Measurements from ENCODE around the gene DNASE1L2.

DNASE1L2 gene

GRCh38 chr16:2212362-2213324, 23.6 kb upstream of the DNASE1L2 start:
- peak overlapping the region; percentile 72 for H3K4me3 ChIP-seq (ENCODE audit: low read depth, low read length)
- TF ChIP-seq, protein P1, sequence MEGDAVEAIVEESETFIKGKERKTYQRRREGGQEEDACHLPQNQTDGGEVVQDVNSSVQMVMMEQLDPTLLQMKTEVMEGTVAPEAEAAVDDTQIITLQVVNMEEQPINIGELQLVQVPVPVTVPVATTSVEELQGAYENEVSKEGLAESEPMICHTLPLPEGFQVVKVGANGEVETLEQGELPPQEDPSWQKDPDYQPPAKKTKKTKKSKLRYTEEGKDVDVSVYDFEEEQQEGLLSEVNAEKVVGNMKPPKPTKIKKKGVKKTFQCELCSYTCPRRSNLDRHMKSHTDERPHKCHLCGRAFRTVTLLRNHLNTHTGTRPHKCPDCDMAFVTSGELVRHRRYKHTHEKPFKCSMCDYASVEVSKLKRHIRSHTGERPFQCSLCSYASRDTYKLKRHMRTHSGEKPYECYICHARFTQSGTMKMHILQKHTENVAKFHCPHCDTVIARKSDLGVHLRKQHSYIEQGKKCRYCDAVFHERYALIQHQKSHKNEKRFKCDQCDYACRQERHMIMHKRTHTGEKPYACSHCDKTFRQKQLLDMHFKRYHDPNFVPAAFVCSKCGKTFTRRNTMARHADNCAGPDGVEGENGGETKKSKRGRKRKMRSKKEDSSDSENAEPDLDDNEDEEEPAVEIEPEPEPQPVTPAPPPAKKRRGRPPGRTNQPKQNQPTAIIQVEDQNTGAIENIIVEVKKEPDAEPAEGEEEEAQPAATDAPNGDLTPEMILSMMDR (IDR thresholded peaks at IDR 0.05; ENCODE audit: low read depth, low read length), result no peak

GRCh38 chr16:2213817-2214718, 22.2 kb upstream of the DNASE1L2 start:
- H3K4me3 ChIP-seq (ENCODE audit: low read depth, low read length), result peak overlapping the region; percentile 72
- TF ChIP-seq, protein P1 (IDR thresholded peaks at IDR 0.05; ENCODE audit: low read depth, low read length), result no peak

DNA sequence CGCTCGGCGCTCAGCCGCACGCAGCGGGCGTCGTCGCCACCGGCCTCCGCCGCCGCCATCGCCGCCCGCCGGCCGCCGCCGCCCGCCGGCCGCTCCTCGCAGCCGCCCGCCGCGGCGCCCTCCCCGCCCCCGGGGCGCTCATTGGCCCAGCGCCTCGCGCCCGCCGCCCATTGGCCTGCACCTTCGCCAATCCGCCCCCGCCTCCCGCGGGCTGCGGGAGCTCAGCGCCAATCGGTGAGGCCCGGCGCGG, 21.6 kb upstream of the DNASE1L2 start, which contains the start of gene PGP:
TSS of gene PGP (minus strand) at position 122 of the 250 bp plus-strand sequence. CDS start at position 59, 63 bp downstream.
- H3K4me3 ChIP-seq (ENCODE audit: low read depth, low read length), result peak within 1 kb of the TSS; percentile 72
- TF ChIP-seq, protein P1 (IDR thresholded peaks at IDR 0.05; ENCODE audit: low read depth, low read length), result no peak

- TF ChIP-seq, protein P1 (IDR thresholded peaks at IDR 0.05; ENCODE audit: low read depth, low read length), result no peak
- no peak overlapping the region for H3K4me3 ChIP-seq (ENCODE audit: low read depth, low read length)
Measured at GRCh38 chr16:2216330-2216729, 19.9 kb upstream of the DNASE1L2 start.

GRCh38 chr16:2223221-2223941, 12.9 kb upstream of the DNASE1L2 start, which contains the start of gene E4F1:
E4F1 (plus strand) TSS chr16:2223591; CDS start chr16:2223614, 23 bp downstream.
- H3K4me3 ChIP-seq (ENCODE audit: low read depth, low read length), result peak within 1 kb of the TSS; percentile 91
- TF ChIP-seq, protein P1 (IDR thresholded peaks at IDR 0.05; ENCODE audit: low read depth, low read length), result no peak

DNA sequence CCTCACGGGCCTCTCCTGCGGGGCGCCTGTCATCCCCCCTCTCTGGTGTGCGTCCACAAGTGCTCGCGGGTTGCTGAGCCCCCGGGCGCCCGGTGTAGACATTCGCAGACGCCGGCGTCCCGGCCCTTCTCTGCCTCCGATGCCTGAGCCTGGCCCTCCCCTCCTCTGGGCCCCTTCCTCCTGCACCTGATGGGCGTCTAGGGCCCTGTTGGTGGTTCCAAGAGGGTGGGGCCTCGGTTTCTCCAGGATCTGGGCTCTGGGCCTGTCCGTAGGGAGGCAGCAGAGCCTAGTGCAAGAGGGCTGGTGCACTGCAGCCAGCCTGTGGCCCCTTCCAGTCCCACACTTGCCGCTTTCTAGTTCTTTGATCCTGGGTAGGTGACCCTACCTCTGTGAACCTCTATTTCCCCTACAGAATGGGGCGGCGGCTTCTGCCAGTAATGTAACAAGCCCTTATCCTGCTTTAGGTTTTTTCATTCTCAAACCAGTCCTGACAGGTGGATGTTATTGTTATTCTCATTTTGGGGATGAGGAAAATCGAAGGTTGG, 12.2 kb upstream of the DNASE1L2 start:
- TF ChIP-seq, protein P1 (IDR thresholded peaks at IDR 0.05; ENCODE audit: low read depth, low read length), result no peak
- peak overlapping the region; percentile 91 for H3K4me3 ChIP-seq (ENCODE audit: low read depth, low read length)
